Esophagus (tissue), 2 donors: Measurements from ENCODE around the gene COPS4. TPM values are rescaled to one million over a fixed set of nuclear protein-coding genes. Genes with fewer than 3 reads are reported as not detected.

Source experiments
- polyA plus RNA-seq, 2 donors: library from polyadenylated mRNA; stranded (reverse); fragments of 200-250 nt; gene quantifications; one replicate each; pipeline ENCODE4 v1.2.3, GENCODE V29; 2013
- donor health status: healthy with polysubstance abuse.
- donor health status: Bipolar disorder and iron deficiency.

COPS4 gene
- polyA plus RNA-seq, 2 donors: 9.8 to 25.4 TPM

Other genes starting within 250 kb of the COPS4 start
- 1 to 10 TPM; 2.5 to 2.9 TPM for gene SCD5, start 236.4 kb upstream of the COPS4 start, polyA plus RNA-seq
- gene SEC31A, start 144.0 kb upstream of the COPS4 start, polyA plus RNA-seq: 100 to 1,000 TPM in 1 of 2 donors, 10 to 100 TPM in 1; 72.5 to 131 TPM
- gene THAP9, start 134.4 kb upstream of the COPS4 start, polyA plus RNA-seq: 1 to 10 TPM; 1.4 to 1.9 TPM
- gene LIN54, start 24.4 kb upstream of the COPS4 start, polyA plus RNA-seq: 1 to 10 TPM; 4.6 to 5.9 TPM
- gene PLAC8, start 79.5 kb downstream of the COPS4 start, polyA plus RNA-seq: 10 to 100 TPM; 49.1 to 88.4 TPM
- gene COQ2, start 249.6 kb downstream of the COPS4 start, polyA plus RNA-seq: 10 to 100 TPM in 1 of 2 donors, 1 to 10 TPM in 1; 9.1 to 12.5 TPM